ENCODE data around the gene GALNT10. TPM values are rescaled to one million over a fixed set of nuclear protein-coding genes. Genes with fewer than 3 reads are reported as not detected.

Gene GALNT10
- total and polyA plus RNA-seq, 3 donors from 2014 or later = 15.7 to 19.3 (median 17.2) TPM

- no peak overlapping the region for H3K4me3 ChIP-seq
- H3K9me3 ChIP-seq = no peaks in the 10 kb centered on the region
- no peak for DNase-seq
- WGBS, 2 donors = 65 to 78% methylated on average over 6 of the region's 6 CpGs
- H3K27me3 ChIP-seq = no peaks in the 10 kb centered on the region
- TF ChIP-seq POLR2A (IDR thresholded peaks at IDR 0.05) = no peak
- no peak for TF ChIP-seq CTCF (IDR thresholded peaks at IDR 0.05)
- intact Hi-C loops (cut with DNase I; ENCODE audit: low total_unique reads) = no loop called here
- no peak overlapping the region for H3K27ac ChIP-seq
- H3K36me3 ChIP-seq (ENCODE audit: low read depth, missing control alignments) = no peaks in the 10 kb centered on the region
- peaks cover 9% of the 10 kb centered on the region for H3K4me1 ChIP-seq
Observed at GRCh38 chr5:154260224-154260927, 69.8 kb downstream of the GALNT10 start.

GRCh38 chr5:154262342-154262741 is 71.8 kb downstream of the GALNT10 start:
- peaks cover 9% of the 10 kb centered on the region for H3K4me1 ChIP-seq
- no peaks in the 10 kb centered on the region for H3K9me3 ChIP-seq
- no peak overlapping the region for H3K4me3 ChIP-seq
- no peak for DNase-seq
- no peak overlapping the region for H3K27ac ChIP-seq
- no peaks in the 10 kb centered on the region for H3K36me3 ChIP-seq (ENCODE audit: low read depth, missing control alignments)
- 90 to 96% methylated on average over 1 to 2 of the region's 2 CpGs for WGBS, 2 donors
- intact Hi-C loops (cut with DNase I; ENCODE audit: low total_unique reads) = no loop called here
- TF ChIP-seq POLR2A (IDR thresholded peaks at IDR 0.05) = no peak
- no peak for TF ChIP-seq CTCF (IDR thresholded peaks at IDR 0.05)
- H3K27me3 ChIP-seq = no peaks in the 10 kb centered on the region

GRCh38 chr5:154264549-154265196 is 74.1 kb downstream of the GALNT10 start:
- Histone ChIP-seq H3K36me3 (ENCODE audit: low read depth, missing control alignments) (no peaks in the 10 kb centered on the region), H3K27me3 (no peaks in the 10 kb centered on the region), H3K4me1 (peaks cover 12% of the 10 kb centered on the region), H3K27ac (no peak overlapping the region), H3K9me3 (no peaks in the 10 kb centered on the region), H3K4me3 (no peak overlapping the region)
- no peak for TF ChIP-seq POLR2A (IDR thresholded peaks at IDR 0.05)
- TF ChIP-seq CTCF (IDR thresholded peaks at IDR 0.05) = no peak
- intact Hi-C loops (cut with DNase I; ENCODE audit: low total_unique reads) = no loop called here
- 57 to 65% methylated on average over 5 of the region's 5 CpGs for WGBS, 2 donors
- DNase-seq = no peak

GRCh38 chr5:154265197-154265773 is 74.8 kb downstream of the GALNT10 start:
- Histone ChIP-seq H3K27me3 (no peaks in the 10 kb centered on the region), H3K4me3 (no peak overlapping the region), H3K4me1 (peaks cover 12% of the 10 kb centered on the region), H3K9me3 (no peaks in the 10 kb centered on the region), H3K27ac (no peak overlapping the region), H3K36me3 (ENCODE audit: low read depth, missing control alignments) (no peaks in the 10 kb centered on the region)
- DNase-seq = no peak
- intact Hi-C loops (cut with DNase I; ENCODE audit: low total_unique reads) = no loop called here
- 89 to 97% methylated on average over 2 of the region's 2 CpGs for WGBS, 2 donors
- TF ChIP-seq POLR2A (IDR thresholded peaks at IDR 0.05) = no peak
- TF ChIP-seq CTCF (IDR thresholded peaks at IDR 0.05) = no peak
